Liver (tissue), 3 donors: ENCODE measurements around the gene ADAMTS7.

Source experiments
- ATF3 ChIP-seq: IDR thresholded peaks from 2 replicates; pipeline ENCODE4 v1.6.1; 2016; ENCODE audit warnings: antibody characterized with exemption
- CTCF ChIP-seq: fragments of 150-350 bp; IDR thresholded peaks from 2 replicates; pipeline ENCODE4 v1.5.1; 2017; ENCODE audit warnings: improper control_type of control experiment, low read depth, low read length; ENCODE audit not compliant: missing input control
- GABPA ChIP-seq, 2 donors: IDR thresholded peaks in 1 of 2; conservative IDR thresholded peaks in 1 of 2; 2 replicates each; pipeline ENCODE4 v1.6.1; 2016; ENCODE audit warnings: antibody characterized with exemption in 2 of 2, mild to moderate bottlenecking in 1 of 2, moderate library complexity in 1 of 2
- MAX ChIP-seq: IDR thresholded peaks from 2 replicates; pipeline ENCODE4 v1.6.1; 2016; ENCODE audit warnings: antibody characterized with exemption
- RAD21 ChIP-seq, 2 donors: IDR thresholded peaks; 2 replicates each; pipeline ENCODE4 v1.6.1; 2016; ENCODE audit warnings: antibody characterized with exemption in 2 of 2, mild to moderate bottlenecking in 2 of 2
- REST ChIP-seq: IDR thresholded peaks from 2 replicates; pipeline ENCODE4 v1.6.1; 2016; ENCODE audit warnings: antibody characterized with exemption, mild to moderate bottlenecking
- TAF1 ChIP-seq: conservative IDR thresholded peaks from 2 replicates; pipeline ENCODE4 v1.6.1; 2016; ENCODE audit warnings: antibody characterized with exemption, mild to moderate bottlenecking
- YY1 ChIP-seq: IDR thresholded peaks from 2 replicates; pipeline ENCODE4 v1.6.1; 2016; ENCODE audit warnings: antibody characterized with exemption, mild to moderate bottlenecking
- donor health status: healthy.
- donor health status: healthy.

- no peak for TF ChIP-seq CTCF
- TF ChIP-seq TAF1: no peak
- no peak for TF ChIP-seq GABPA (IDR thresholded peaks at IDR 0.05 in 1 of 2, conservative IDR thresholded peaks at IDR 0.05 in 1 of 2)
- TF ChIP-seq YY1: no peak
- no peak for TF ChIP-seq RAD21 (IDR thresholded peaks at IDR 0.05)
- TF ChIP-seq MAX: no peak
- no peak for TF ChIP-seq REST
- no peak for TF ChIP-seq ATF3
Measured at GRCh38 chr15:78761020-78761419, 50.2 kb downstream of the ADAMTS7 start.
